Cardiac fibroblast (primary cell): Measurements from ENCODE around the gene CRYBG1.

ENCODE experiments used
- DNase-seq, 2 donors: peaks; one replicate each; pipeline versions ENCODE4 v3.0.0 to v3.0.0-alpha.2; 2010; ENCODE audit warnings: low read depth in 2 of 2
- H3K4me3 ChIP-seq, 2 donors: replicated peaks in 1 of 2; 1 replicate in 1 of 2; 2 replicates in 1 of 2; pipeline ENCODE4 v1.5.1; 2011; ENCODE audit warnings: low read depth in 2 of 2, low read length in 2 of 2, mild to moderate bottlenecking in 2 of 2, moderate library complexity in 1 of 2
- TF ChIP-seq, protein P1 (sequence below): IDR thresholded peaks from one replicate; pipeline ENCODE4 v1.5.1; 2011; ENCODE audit warnings: low read depth, mild to moderate bottlenecking, low read length, inconsistent platforms

CRYBG1 gene

DNA sequence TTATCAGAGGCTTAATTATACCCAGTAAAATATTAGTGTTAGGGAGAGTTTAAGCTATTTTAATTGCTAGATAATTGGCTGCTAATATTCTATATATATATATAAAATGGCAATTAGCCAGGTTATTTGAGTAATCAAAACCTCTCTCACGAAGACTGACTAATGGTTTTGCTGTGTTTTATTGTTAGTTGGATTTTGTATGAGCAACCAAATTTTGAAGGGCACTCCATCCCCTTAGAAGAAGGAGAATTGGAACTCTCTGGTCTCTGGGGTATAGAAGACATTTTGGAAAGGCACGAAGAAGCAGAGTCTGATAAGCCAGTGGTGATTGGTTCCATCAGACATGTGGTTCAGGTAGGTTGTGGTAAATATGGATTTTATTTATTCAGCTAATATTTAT, 166.6 kb downstream of the CRYBG1 start:
- peak in 1 of 2 donors; percentile 68 for DNase-seq
- H3K4me3 ChIP-seq = no peak overlapping the region
- TF ChIP-seq, protein P1, sequence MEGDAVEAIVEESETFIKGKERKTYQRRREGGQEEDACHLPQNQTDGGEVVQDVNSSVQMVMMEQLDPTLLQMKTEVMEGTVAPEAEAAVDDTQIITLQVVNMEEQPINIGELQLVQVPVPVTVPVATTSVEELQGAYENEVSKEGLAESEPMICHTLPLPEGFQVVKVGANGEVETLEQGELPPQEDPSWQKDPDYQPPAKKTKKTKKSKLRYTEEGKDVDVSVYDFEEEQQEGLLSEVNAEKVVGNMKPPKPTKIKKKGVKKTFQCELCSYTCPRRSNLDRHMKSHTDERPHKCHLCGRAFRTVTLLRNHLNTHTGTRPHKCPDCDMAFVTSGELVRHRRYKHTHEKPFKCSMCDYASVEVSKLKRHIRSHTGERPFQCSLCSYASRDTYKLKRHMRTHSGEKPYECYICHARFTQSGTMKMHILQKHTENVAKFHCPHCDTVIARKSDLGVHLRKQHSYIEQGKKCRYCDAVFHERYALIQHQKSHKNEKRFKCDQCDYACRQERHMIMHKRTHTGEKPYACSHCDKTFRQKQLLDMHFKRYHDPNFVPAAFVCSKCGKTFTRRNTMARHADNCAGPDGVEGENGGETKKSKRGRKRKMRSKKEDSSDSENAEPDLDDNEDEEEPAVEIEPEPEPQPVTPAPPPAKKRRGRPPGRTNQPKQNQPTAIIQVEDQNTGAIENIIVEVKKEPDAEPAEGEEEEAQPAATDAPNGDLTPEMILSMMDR = no peak

DNA sequence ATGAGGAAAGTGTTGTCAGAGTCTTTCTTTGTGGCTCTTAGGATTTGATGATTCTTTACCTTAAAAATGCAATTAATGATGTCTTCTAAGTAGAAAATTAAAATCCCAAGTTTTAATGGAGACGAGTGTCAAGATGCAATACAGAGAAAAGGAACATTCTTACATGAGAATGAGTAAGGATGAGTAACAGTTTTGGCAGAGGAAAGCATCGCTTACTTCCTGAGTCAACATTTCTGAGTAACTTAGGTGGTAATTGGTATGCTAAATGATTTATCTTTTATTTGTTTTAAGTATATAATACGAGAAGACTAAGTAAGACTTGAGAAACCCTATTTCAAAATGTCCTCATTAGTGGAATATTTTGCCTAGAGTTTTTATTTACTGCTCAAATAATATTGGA, 167.5 kb downstream of the CRYBG1 start:
- H3K4me3 ChIP-seq = no peak overlapping the region
- DNase-seq = peak; percentile 81 to 96
- TF ChIP-seq, protein P1 = no peak

DNA sequence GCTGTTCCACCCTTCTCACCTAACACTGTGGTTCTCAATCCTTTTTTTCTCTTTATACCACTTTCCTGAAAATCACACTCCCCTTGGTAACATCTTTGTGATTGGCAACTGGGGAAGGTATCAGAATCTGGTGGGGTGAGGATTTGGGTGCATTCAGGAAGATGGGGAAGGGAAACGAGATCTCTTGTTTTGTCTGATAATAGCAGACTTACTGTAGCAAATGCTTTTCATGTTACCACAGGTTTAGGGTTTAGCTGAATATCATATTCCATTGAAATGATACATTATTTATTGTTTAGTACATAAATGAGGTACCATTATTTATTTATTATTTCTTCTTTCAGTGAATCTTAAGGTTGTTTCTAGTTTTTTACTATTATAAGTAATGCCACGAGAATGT, 168.0 kb downstream of the CRYBG1 start:
- TF ChIP-seq, protein P1 = no peak
- no peak overlapping the region for H3K4me3 ChIP-seq
- DNase-seq = peak in 1 of 2 donors; percentile 20

DNA sequence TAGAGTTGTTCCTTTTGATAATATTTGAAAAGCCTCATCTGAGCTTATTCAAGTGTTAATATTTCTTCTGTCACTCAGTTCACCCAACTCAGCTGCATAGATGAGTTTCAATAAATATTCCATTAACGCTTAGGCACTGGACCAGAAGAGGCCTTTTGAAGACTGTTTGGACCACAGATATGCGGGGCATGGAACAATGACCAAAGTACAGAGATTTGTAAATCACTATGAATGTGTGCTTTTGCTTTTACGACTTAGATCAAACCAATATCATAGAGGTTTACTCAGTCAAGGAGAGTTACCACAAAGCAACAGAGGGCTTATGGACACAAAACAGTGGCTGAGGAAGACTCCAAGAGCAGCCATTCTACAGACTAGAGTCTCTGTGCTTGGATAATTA, 168.9 kb downstream of the CRYBG1 start:
- H3K4me3 ChIP-seq = no peak overlapping the region
- DNase-seq = no peak

DNA sequence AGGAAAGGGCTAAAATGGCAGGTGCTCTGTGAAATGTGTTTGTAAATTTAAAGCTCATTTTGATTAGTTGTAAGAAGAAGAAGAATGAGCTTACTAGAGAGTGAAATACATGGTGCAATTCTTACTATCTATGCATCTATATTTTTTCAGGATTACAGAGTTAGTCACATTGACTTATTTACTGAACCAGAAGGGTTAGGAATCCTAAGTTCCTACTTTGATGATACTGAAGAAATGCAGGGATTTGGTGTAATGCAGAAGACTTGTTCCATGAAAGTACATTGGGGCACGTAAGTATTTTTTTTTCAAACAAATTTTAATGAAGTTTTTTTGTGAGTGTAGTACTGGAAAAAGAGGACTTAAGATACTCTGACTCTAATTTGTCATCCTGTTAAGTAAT, 169.5 kb downstream of the CRYBG1 start:
- H3K4me3 ChIP-seq = no peak overlapping the region
- DNase-seq = no peak
- TF ChIP-seq, protein P1 = no peak

More for the DNA sequence above, 168.9 kb downstream of the CRYBG1 start:
- TF ChIP-seq, protein P1 = no peak

DNA sequence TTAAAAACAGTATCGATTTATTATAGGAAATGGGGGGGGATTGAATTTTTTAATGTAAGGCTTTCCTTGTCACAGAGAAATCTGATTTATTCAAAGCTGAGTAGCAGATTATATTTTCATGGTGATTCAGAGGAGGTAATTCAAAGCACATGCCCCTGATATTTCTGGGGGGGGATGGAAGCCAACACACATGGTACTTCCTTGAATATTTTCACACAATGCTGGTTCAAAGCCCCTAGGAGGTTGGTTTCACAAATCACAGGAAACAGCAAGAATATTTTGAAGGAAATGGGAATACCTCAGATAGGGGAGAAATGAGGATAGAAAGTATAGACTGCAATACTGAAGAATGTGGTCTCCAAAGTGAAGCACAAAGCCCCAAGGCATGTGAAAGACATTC, 170.0 kb downstream of the CRYBG1 start:
- H3K4me3 ChIP-seq = no peak overlapping the region
- DNase-seq = peak; percentile 46 to 53
- TF ChIP-seq, protein P1 = no peak

DNA sequence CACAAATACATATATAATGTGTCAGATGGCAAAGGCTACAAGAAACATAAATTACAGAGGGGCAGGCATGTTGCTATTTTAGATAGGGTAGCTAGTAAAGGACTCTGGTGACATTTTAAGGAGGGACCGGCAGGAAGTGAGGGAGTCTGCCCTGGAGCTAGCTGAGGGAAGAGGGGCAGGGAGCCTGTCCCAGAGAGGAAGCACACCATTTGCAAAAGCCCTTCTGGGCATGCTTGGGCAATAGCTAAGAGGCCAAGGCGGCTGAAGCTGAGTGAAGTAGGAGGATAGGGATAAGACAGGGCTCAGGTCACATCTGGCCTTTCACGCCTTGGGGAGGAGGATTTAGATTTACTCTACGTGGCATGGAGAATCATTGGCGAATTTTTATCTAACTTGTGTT, 172.5 kb downstream of the CRYBG1 start:
- no peak overlapping the region for H3K4me3 ChIP-seq
- TF ChIP-seq, protein P1 = no peak
- no peak for DNase-seq
